K562 (cell line): ENCODE results near the gene MDC1. TPM values are rescaled to one million over a fixed set of nuclear protein-coding genes. Genes with fewer than 3 reads are reported as not detected.

ENCODE experiments used
- BCL6 ChIP-seq: fragments of 250-450 bp; sonication (Bioruptor Pico); IDR thresholded peaks from 2 replicates; pipeline ENCODE4 v1.4.0; 2020
- CREBBP ChIP-seq: IDR thresholded peaks from one replicate; pipeline ENCODE4 v1.6.1; 2012; ENCODE audit warnings: low read depth, mild to moderate bottlenecking, control low read depth, inconsistent platforms, low read length
- DIDO1 ChIP-seq: fragments of 450-650 bp; IDR thresholded peaks from 2 replicates; pipeline ENCODE4 v1.6.1; 2016; ENCODE audit warnings: low read depth, missing biosample characterization, missing genetic modification characterization
- ELF4 ChIP-seq: fragments of 450-650 bp; formaldehyde crosslinking; IDR thresholded peaks from 2 replicates; pipeline ENCODE4 v1.4.0; 2022; ENCODE audit warnings: missing genetic modification characterization
- HDAC3 ChIP-seq: fragments of 450-650 bp; IDR thresholded peaks from 2 replicates; pipeline ENCODE4 v1.6.1; 2018; ENCODE audit warnings: borderline replicate concordance, mild to moderate bottlenecking, moderate library complexity; ENCODE audit not compliant: partially characterized antibody
- LEF1 ChIP-seq: fragments of 450-650 bp; IDR thresholded peaks from 2 replicates; pipeline ENCODE4 v1.6.1; 2016; ENCODE audit warnings: mild to moderate bottlenecking
- MTA1 ChIP-seq: fragments of 450-650 bp; IDR thresholded peaks from 2 replicates; pipeline ENCODE4 v1.6.1; 2017; ENCODE audit warnings: borderline replicate concordance
- NFE2L1 ChIP-seq: fragments of 450-650 bp; IDR thresholded peaks from 2 replicates; pipeline ENCODE4 v1.6.1; 2016; ENCODE audit warnings: missing genetic modification characterization, low read depth, mild to moderate bottlenecking, missing compliant biosample characterization, moderate library complexity, borderline replicate concordance
- NFIC ChIP-seq: fragments of 450-650 bp; IDR thresholded peaks from 2 replicates; pipeline ENCODE4 v1.6.1; 2017; ENCODE audit warnings: mild to moderate bottlenecking, inconsistent platforms
- NFYB ChIP-seq: IDR thresholded peaks from 2 replicates; pipeline ENCODE4 v1.6.1; 2011; ENCODE audit warnings: mild to moderate bottlenecking, moderate library complexity; ENCODE audit not compliant: insufficient read length; ENCODE audit errors: extremely low read depth
- NR2C2 ChIP-seq, 2 experiments: fragments of 200-800 bp in 1 of 2; sonication (Bioruptor generic) in 1 of 2; sonication (generic) in 1 of 2; formaldehyde crosslinking in 1 of 2; IDR thresholded peaks; 2 replicates each; pipeline versions ENCODE4 v1.6.1 to v1.8.0; 2016 to 2022; ENCODE audit warnings: mild to moderate bottlenecking in 1 of 2, missing compliant biosample characterization in 1 of 2, missing genetic modification characterization in 1 of 2, missing genetic modification reagents in 1 of 2
- PCBP1 ChIP-seq: fragments of 200-400 bp; formaldehyde crosslinking; IDR thresholded peaks from 2 replicates; pipeline ENCODE4 v1.6.1; 2018; ENCODE audit warnings: mild to moderate bottlenecking, low read depth, low read length; ENCODE audit not compliant: poor library complexity, severe bottlenecking
- POLR2B ChIP-seq: fragments of 450-650 bp; IDR thresholded peaks from 2 replicates; pipeline ENCODE4 v1.6.1; 2018; ENCODE audit warnings: low read depth; ENCODE audit not compliant: partially characterized antibody
- SMARCB1 ChIP-seq: IDR thresholded peaks from 2 replicates; pipeline ENCODE4 v1.6.1; 2011; ENCODE audit warnings: improper control_type of control experiment, low read depth; ENCODE audit not compliant: insufficient read length
- SOX6 ChIP-seq: fragments of 450-650 bp; IDR thresholded peaks from 2 replicates; pipeline ENCODE4 v1.6.1; 2014; ENCODE audit warnings: mild to moderate bottlenecking
- TAL1 ChIP-seq: fragments of 450-650 bp; IDR thresholded peaks from 2 replicates; pipeline ENCODE4 v1.6.1; 2016; ENCODE audit warnings: mild to moderate bottlenecking
- USF1 ChIP-seq: sonication (generic); formaldehyde crosslinking; IDR thresholded peaks from 2 replicates; pipeline ENCODE4 v1.9.0; 2022; ENCODE audit warnings: mild to moderate bottlenecking, missing genetic modification reagents
- WHSC1 ChIP-seq: IDR thresholded peaks from one replicate; pipeline ENCODE4 v1.6.1; 2012; ENCODE audit warnings: low read length, control low read depth, inconsistent platforms
- XRCC5 ChIP-seq: fragments of 200-400 bp; formaldehyde crosslinking; IDR thresholded peaks from 2 replicates; pipeline ENCODE4 v1.6.1; 2017; ENCODE audit warnings: low read depth, mild to moderate bottlenecking, low read length
- ZKSCAN1 ChIP-seq: fragments of 150-350 bp; IDR thresholded peaks from 2 replicates; pipeline ENCODE4 v1.6.1; 2016; ENCODE audit warnings: low read depth, low read length
- ZNF121 ChIP-seq: sonication (generic); formaldehyde crosslinking; conservative IDR thresholded peaks from 2 replicates; pipeline ENCODE4 v1.8.0; 2022; ENCODE audit warnings: missing genetic modification reagents
- ZNF324 ChIP-seq: fragments of 250-450 bp; sonication (Bioruptor Pico); IDR thresholded peaks from 2 replicates; pipeline ENCODE4 v1.4.0; 2020; ENCODE audit warnings: mild to moderate bottlenecking
- ZZZ3 ChIP-seq: fragments of 450-650 bp; IDR thresholded peaks from 2 replicates; pipeline ENCODE4 v1.6.1; 2016; ENCODE audit warnings: antibody characterized with exemption, mild to moderate bottlenecking, moderate library complexity
- polyA plus RNA-seq, 8 experiments: library from polyadenylated mRNA; depleted of rRNA in 4 of 8; stranded (reverse) in 5 of 8; unstranded in 3 of 8; fragments of >200 nt; fragmentation: Nextera tagmentation in 2 of 8; fragmentation: Illumina TruSeq in 1 of 8; extraction: Ambion mirVana in 2 of 8; extraction: Trizol in 1 of 8; gene quantifications; 2 replicates each; pipeline versions ENCODE4 v1.2.1 to v1.2.3, GENCODE V29; 2011 to 2014; ENCODE audit warnings: inconsistent platforms in 1 of 8, missing spikeins in 1 of 8
- total RNA-seq, 7 experiments: library from RNA; depleted of rRNA in 6 of 7; stranded (reverse); fragments of >200 nt in 6 of 7; fragmentation: Illumina TruSeq in 2 of 7; extraction: Trizol in 2 of 7; gene quantifications; 2 replicates each; pipeline versions ENCODE4 v1.2.1 to v1.2.3, GENCODE V29; 2011 to 2021; ENCODE audit warnings: low replicate concordance in 1 of 7
- TF ChIP-seq, protein P1 (sequence below): sonication (generic); formaldehyde crosslinking; IDR thresholded peaks from 2 replicates; pipeline ENCODE4 v1.8.0; 2022; ENCODE audit warnings: mild to moderate bottlenecking, missing genetic modification reagents, borderline replicate concordance
- TF ChIP-seq, protein P2 (sequence below): fragments of 150-350 bp; conservative IDR thresholded peaks from 2 replicates; pipeline ENCODE4 v1.6.1; 2014; ENCODE audit warnings: low read length

MDC1 gene
- total and polyA plus RNA-seq, 9 of the 15 experiments (the other 6 are each of a cell fraction or from before 2014, with no cell fraction given) = 8.2 to 114 (median 20.0) TPM

DNA sequence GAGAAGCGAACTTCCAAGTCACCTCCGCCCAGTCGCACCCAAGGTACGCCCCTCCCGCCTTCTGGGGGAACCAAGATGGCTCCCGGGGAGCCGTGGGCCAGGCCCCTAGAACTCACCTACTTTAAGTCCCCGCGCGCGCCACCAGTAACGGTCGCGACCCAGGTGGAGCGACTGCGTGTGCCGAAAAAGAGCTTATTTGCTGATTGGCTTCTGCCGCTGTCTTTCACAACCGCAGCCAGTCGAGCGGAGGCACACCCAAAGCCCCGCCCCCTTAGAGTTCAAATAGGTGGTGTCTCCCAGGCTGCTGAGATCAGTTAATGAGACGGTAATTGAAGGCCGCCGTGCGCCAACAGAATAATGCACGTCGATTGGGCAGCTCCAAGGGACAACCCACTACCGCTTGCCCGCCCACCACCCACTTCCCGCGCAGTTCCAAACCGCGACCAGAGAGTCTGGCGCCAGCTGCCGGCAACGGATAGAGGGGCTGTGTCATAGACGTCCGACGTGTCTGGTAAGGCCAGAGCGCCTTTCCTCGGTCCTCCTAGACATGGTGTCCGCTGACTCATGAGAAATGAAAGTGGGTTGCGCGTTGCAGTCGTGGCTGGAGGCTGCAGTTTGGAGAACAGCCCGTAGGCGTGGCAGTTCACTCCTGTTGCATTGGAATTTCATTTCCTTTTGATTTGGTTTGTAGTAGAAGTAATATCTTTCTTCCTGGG is at the start of gene MDC1 (continued):
- TF ChIP-seq LEF1 (peak; percentile 58; the same call in 1 of the 2 replicates), HDAC3 (peak; percentile 73), NFIC (peak; percentile 55), CREBBP (no peak), NR2C2 (CRISPR knock-in tag; IDR thresholded peaks at IDR 0.05) (peak; percentile 84), NR2C2 (tag; IDR thresholded peaks at IDR 0.05) (peak; percentile 97), SMARCB1 (no peak), ZNF121 (CRISPR knock-in tag) (no peak), ZZZ3 (peak; percentile 95), NFYB (peak; percentile 91), BCL6 (CRISPR knock-in tag) (no peak), ZKSCAN1 (peak; percentile 88), XRCC5 (peak; percentile 95), TAL1 (peak; percentile 33; the same call in 1 of the 2 replicates), NFE2L1 (no peak), USF1 (no peak), MTA1 (no peak; the same call in 1 of the 2 replicates), DIDO1 (tag) (no peak), POLR2B (peak; percentile 93), WHSC1 (no peak), SOX6 (peak; percentile 86), ELF4 (CRISPR knock-in tag) (no peak), ZNF324 (0 out of 2 replicates have a peak, but pooled peaks have one; percentile 35), PCBP1 (peak; percentile 55)
- TF ChIP-seq, protein P1, sequence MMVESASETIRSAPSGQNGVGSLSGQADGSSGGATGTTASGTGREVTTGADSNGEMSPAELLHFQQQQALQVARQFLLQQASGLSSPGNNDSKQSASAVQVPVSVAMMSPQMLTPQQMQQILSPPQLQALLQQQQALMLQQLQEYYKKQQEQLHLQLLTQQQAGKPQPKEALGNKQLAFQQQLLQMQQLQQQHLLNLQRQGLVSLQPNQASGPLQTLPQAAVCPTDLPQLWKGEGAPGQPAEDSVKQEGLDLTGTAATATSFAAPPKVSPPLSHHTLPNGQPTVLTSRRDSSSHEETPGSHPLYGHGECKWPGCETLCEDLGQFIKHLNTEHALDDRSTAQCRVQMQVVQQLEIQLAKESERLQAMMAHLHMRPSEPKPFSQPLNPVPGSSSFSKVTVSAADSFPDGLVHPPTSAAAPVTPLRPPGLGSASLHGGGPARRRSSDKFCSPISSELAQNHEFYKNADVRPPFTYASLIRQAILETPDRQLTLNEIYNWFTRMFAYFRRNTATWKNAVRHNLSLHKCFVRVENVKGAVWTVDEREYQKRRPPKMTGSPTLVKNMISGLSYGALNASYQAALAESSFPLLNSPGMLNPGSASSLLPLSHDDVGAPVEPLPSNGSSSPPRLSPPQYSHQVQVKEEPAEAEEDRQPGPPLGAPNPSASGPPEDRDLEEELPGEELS (CRISPR knock-in tag) = no peak
- TF ChIP-seq, protein P2, sequence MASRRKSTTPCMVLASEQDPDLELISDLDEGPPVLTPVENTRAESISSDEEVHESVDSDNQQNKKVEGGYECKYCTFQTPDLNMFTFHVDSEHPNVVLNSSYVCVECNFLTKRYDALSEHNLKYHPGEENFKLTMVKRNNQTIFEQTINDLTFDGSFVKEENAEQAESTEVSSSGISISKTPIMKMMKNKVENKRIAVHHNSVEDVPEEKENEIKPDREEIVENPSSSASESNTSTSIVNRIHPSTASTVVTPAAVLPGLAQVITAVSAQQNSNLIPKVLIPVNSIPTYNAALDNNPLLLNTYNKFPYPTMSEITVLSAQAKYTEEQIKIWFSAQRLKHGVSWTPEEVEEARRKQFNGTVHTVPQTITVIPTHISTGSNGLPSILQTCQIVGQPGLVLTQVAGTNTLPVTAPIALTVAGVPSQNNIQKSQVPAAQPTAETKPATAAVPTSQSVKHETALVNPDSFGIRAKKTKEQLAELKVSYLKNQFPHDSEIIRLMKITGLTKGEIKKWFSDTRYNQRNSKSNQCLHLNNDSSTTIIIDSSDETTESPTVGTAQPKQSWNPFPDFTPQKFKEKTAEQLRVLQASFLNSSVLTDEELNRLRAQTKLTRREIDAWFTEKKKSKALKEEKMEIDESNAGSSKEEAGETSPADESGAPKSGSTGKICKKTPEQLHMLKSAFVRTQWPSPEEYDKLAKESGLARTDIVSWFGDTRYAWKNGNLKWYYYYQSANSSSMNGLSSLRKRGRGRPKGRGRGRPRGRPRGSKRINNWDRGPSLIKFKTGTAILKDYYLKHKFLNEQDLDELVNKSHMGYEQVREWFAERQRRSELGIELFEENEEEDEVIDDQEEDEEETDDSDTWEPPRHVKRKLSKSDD = peak; percentile 92
